ENCODE data around the gene DOCK1.
A peak's percentile ranks its signal among the peaks of the same experiment; 100 is the strongest.

The DOCK1 gene

DNA sequence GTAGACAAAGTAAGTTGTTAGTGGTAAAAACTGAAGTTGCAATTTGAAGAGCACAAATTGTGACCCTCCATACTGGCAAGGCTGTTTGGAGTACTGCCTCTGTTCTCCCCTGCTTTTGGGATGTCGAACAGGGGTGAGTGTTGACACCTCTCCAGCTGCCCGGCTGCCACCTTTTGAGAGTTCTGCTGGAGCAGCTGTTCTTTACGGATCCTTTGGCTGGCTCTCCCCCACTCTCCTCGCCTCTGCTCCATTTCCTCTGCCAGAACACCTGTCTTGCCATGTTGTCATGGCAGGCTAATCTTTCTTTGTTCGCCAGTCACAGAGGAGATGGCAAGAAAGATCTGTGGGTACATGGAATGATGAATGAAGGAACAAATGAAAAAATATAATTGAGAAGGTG lies 256.3 kb downstream of the DOCK1 start:
- Histone ChIP-seq H3K4me2 (ENCODE audit: insufficient read depth, low read length, poor library complexity, severe bottlenecking) (no peak overlapping the region), H2BK120ac (ENCODE audit: low read depth, low read length) (no peak overlapping the region), H3K23ac (ENCODE audit: low read depth, low read length, poor library complexity) (no peak overlapping the region), H3K9me3 (replicated peaks in 1 of 2; ENCODE audit: control insufficient read depth in 2 of 2, insufficient read depth in 1 of 2, low read depth in 1 of 2, low read length in 2 of 2) (no peaks in the 10 kb centered on the region), H3K27me3 (ENCODE audit: control insufficient read depth in 3 of 3, insufficient read depth in 3 of 3, low read depth in 1 of 3, low read length in 3 of 3) (no peaks in the 10 kb centered on the region), H3K79me1 (ENCODE audit: low read depth, low read length) (no peaks in the 10 kb centered on the region), H3K18ac (ENCODE audit: low read length) (no peak overlapping the region), H3K36me3 (replicated peaks in 1 of 2; ENCODE audit: control insufficient read depth in 2 of 2, insufficient read depth in 2 of 2, low read length in 2 of 2) (no peaks in the 10 kb centered on the region), H3K9ac (ENCODE audit: low read depth, low read length, poor library complexity) (no peak overlapping the region), H3K4me1 (ENCODE audit: control insufficient read depth in 2 of 2, insufficient read depth in 1 of 2, low read depth in 1 of 2, low read length in 2 of 2) (peaks cover 0 to 2% of the 10 kb centered on the region in 2 donors), H4K8ac (ENCODE audit: low read depth, low read length) (no peak overlapping the region), H3K27ac (replicated peaks; ENCODE audit: low read length) (no peak overlapping the region), H3K4me3 (ENCODE audit: low read length in 2 of 2) (no peak overlapping the region), H3K14ac (ENCODE audit: low read length) (no peak overlapping the region), H4K91ac (ENCODE audit: low read depth, low read length, poor library complexity) (no peak overlapping the region), H2BK15ac (ENCODE audit: low read length) (no peak overlapping the region), H2AFZ (ENCODE audit: low read length) (no peak overlapping the region), H3K4ac (ENCODE audit: low read length) (no peak overlapping the region), H2BK12ac (ENCODE audit: low read length) (no peak overlapping the region), H2BK5ac (ENCODE audit: low read length) (no peak overlapping the region), H2AK5ac (ENCODE audit: low read depth, low read length) (no peak overlapping the region)
- WGBS, 2 donors (ENCODE audit: extremely low coverage in 2 of 2, insufficient read length in 2 of 2, insufficient replicate concordance in 1 of 2) = no CpG with 5 or more reads among the region's 5 CpGs
- no peak for DNase-seq (ENCODE audit: low spot score)

DNA sequence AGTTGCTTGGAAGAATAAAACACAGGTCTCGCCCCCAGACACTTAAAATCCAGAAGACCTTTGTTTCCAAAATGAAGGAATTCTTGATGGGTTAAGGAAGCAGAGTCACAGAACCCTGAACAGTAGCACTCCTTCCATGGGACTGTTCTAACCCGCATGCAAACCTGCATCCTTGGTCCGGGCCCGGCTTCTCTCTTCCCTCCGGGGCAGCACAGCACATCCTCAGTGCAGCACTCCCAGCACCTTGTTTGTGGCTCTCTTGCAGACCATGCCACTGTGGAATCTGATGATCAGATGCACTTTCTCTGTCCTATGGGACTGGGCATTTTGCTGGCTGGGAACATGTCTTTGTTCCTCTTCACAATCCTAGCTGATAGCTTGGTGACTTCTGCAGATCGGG lies 257.6 kb downstream of the DOCK1 start:
- Histone ChIP-seq H3K4me2 (ENCODE audit: insufficient read depth, low read length, poor library complexity, severe bottlenecking) (no peak overlapping the region), H2BK5ac (ENCODE audit: low read length) (no peak overlapping the region), H3K36me3 (replicated peaks in 1 of 2; ENCODE audit: control insufficient read depth in 2 of 2, insufficient read depth in 2 of 2, low read length in 2 of 2) (no peaks in the 10 kb centered on the region), H3K9me3 (replicated peaks in 1 of 2; ENCODE audit: control insufficient read depth in 2 of 2, insufficient read depth in 1 of 2, low read depth in 1 of 2, low read length in 2 of 2) (no peaks in the 10 kb centered on the region), H4K8ac (ENCODE audit: low read depth, low read length) (no peak overlapping the region), H2BK12ac (ENCODE audit: low read length) (no peak overlapping the region), H3K27ac (replicated peaks; ENCODE audit: low read length) (no peak overlapping the region), H2AK5ac (ENCODE audit: low read depth, low read length) (no peak overlapping the region), H3K23ac (ENCODE audit: low read depth, low read length, poor library complexity) (no peak overlapping the region), H3K18ac (ENCODE audit: low read length) (no peak overlapping the region), H3K4ac (ENCODE audit: low read length) (no peak overlapping the region), H4K91ac (ENCODE audit: low read depth, low read length, poor library complexity) (no peak overlapping the region), H3K4me1 (ENCODE audit: control insufficient read depth in 2 of 2, insufficient read depth in 1 of 2, low read depth in 1 of 2, low read length in 2 of 2) (peaks cover 0 to 2% of the 10 kb centered on the region in 2 donors), H2BK15ac (ENCODE audit: low read length) (no peak overlapping the region), H3K4me3 (ENCODE audit: low read length in 2 of 2) (no peak overlapping the region), H2AFZ (ENCODE audit: low read length) (no peak overlapping the region), H3K27me3 (ENCODE audit: control insufficient read depth in 3 of 3, insufficient read depth in 3 of 3, low read depth in 1 of 3, low read length in 3 of 3) (no peaks in the 10 kb centered on the region), H3K14ac (ENCODE audit: low read length) (no peak overlapping the region), H3K79me1 (ENCODE audit: low read depth, low read length) (no peaks in the 10 kb centered on the region), H2BK120ac (ENCODE audit: low read depth, low read length) (no peak overlapping the region), H3K9ac (ENCODE audit: low read depth, low read length, poor library complexity) (no peak overlapping the region)
- no peak for DNase-seq (ENCODE audit: low spot score)
- no CpG with 5 or more reads among the region's 6 CpGs for WGBS, 2 donors (ENCODE audit: extremely low coverage in 2 of 2, insufficient read length in 2 of 2, insufficient replicate concordance in 1 of 2)

GRCh38 chr10:127168261-127168660 lies 263.0 kb downstream of the DOCK1 start:
- H2AK5ac ChIP-seq (ENCODE audit: low read depth, low read length) = no peak overlapping the region
- H3K36me3 ChIP-seq (replicated peaks in 1 of 2; ENCODE audit: control insufficient read depth in 2 of 2, insufficient read depth in 2 of 2, low read length in 2 of 2) = peaks cover 0 to 4% of the 10 kb centered on the region in 2 donors
- no peaks in the 10 kb centered on the region for H3K9me3 ChIP-seq (replicated peaks in 1 of 2; ENCODE audit: control insufficient read depth in 2 of 2, insufficient read depth in 1 of 2, low read depth in 1 of 2, low read length in 2 of 2)
- no peak overlapping the region for H3K4me3 ChIP-seq (ENCODE audit: low read length in 2 of 2)
- no peak overlapping the region for H2BK15ac ChIP-seq (ENCODE audit: low read length)
- DNase-seq (ENCODE audit: low spot score) = no peak
- no peak overlapping the region for H4K91ac ChIP-seq (ENCODE audit: low read depth, low read length, poor library complexity)
- H4K8ac ChIP-seq (ENCODE audit: low read depth, low read length) = no peak overlapping the region
- no peaks in the 10 kb centered on the region for H3K27me3 ChIP-seq (ENCODE audit: control insufficient read depth in 3 of 3, insufficient read depth in 3 of 3, low read depth in 1 of 3, low read length in 3 of 3)
- no peak overlapping the region for H3K18ac ChIP-seq (ENCODE audit: low read length)
- no peak overlapping the region for H3K23ac ChIP-seq (ENCODE audit: low read depth, low read length, poor library complexity)
- no peaks in the 10 kb centered on the region for H3K79me1 ChIP-seq (ENCODE audit: low read depth, low read length)
- H2BK12ac ChIP-seq (ENCODE audit: low read length) = no peak overlapping the region
- H3K27ac ChIP-seq (replicated peaks; ENCODE audit: low read length) = no peak overlapping the region
- WGBS, 2 donors (ENCODE audit: extremely low coverage in 2 of 2, insufficient read length in 2 of 2, insufficient replicate concordance in 1 of 2) = 100% methylated on average over 1 of the region's 3 CpGs; no CpG with 5 or more reads in 1 of the 2 donors
- no peaks in the 10 kb centered on the region for H3K4me1 ChIP-seq (ENCODE audit: control insufficient read depth in 2 of 2, insufficient read depth in 1 of 2, low read depth in 1 of 2, low read length in 2 of 2)
- H3K4me2 ChIP-seq (ENCODE audit: insufficient read depth, low read length, poor library complexity, severe bottlenecking) = no peak overlapping the region
- no peak overlapping the region for H2AFZ ChIP-seq (ENCODE audit: low read length)
- no peak overlapping the region for H3K14ac ChIP-seq (ENCODE audit: low read length)
- H2BK5ac ChIP-seq (ENCODE audit: low read length) = no peak overlapping the region
- no peak overlapping the region for H3K9ac ChIP-seq (ENCODE audit: low read depth, low read length, poor library complexity)
- H3K4ac ChIP-seq (ENCODE audit: low read length) = no peak overlapping the region
- no peak overlapping the region for H2BK120ac ChIP-seq (ENCODE audit: low read depth, low read length)

GRCh38 chr10:127174866-127175265 lies 269.6 kb downstream of the DOCK1 start:
- no peaks in the 10 kb centered on the region for H3K27me3 ChIP-seq (ENCODE audit: control insufficient read depth in 3 of 3, insufficient read depth in 3 of 3, low read depth in 1 of 3, low read length in 3 of 3)
- H2AK5ac ChIP-seq (ENCODE audit: low read depth, low read length) = no peak overlapping the region
- no CpG with 5 or more reads among the region's 8 CpGs for WGBS, 2 donors (ENCODE audit: extremely low coverage in 2 of 2, insufficient read length in 2 of 2, insufficient replicate concordance in 1 of 2)
- H2BK15ac ChIP-seq (ENCODE audit: low read length) = no peak overlapping the region
- no peak overlapping the region for H2BK12ac ChIP-seq (ENCODE audit: low read length)
- no peak overlapping the region for H3K14ac ChIP-seq (ENCODE audit: low read length)
- no peaks in the 10 kb centered on the region for H3K4me1 ChIP-seq (ENCODE audit: control insufficient read depth in 2 of 2, insufficient read depth in 1 of 2, low read depth in 1 of 2, low read length in 2 of 2)
- DNase-seq (ENCODE audit: low spot score) = no peak
- H3K4me3 ChIP-seq (ENCODE audit: low read length in 2 of 2) = no peak overlapping the region
- no peak overlapping the region for H2BK120ac ChIP-seq (ENCODE audit: low read depth, low read length)
- H2BK5ac ChIP-seq (ENCODE audit: low read length) = peak overlapping the region; percentile 41
- H3K9me3 ChIP-seq (replicated peaks in 1 of 2; ENCODE audit: control insufficient read depth in 2 of 2, insufficient read depth in 1 of 2, low read depth in 1 of 2, low read length in 2 of 2) = no peaks in the 10 kb centered on the region
- no peak overlapping the region for H3K4ac ChIP-seq (ENCODE audit: low read length)
- H4K91ac ChIP-seq (ENCODE audit: low read depth, low read length, poor library complexity) = no peak overlapping the region
- H3K27ac ChIP-seq (replicated peaks; ENCODE audit: low read length) = no peak overlapping the region
- H3K36me3 ChIP-seq (replicated peaks in 1 of 2; ENCODE audit: control insufficient read depth in 2 of 2, insufficient read depth in 2 of 2, low read length in 2 of 2) = peaks cover 0 to 16% of the 10 kb centered on the region in 2 donors
- H3K9ac ChIP-seq (ENCODE audit: low read depth, low read length, poor library complexity) = no peak overlapping the region
- no peak overlapping the region for H3K4me2 ChIP-seq (ENCODE audit: insufficient read depth, low read length, poor library complexity, severe bottlenecking)
- no peak overlapping the region for H2AFZ ChIP-seq (ENCODE audit: low read length)
- no peak overlapping the region for H3K18ac ChIP-seq (ENCODE audit: low read length)
- H4K8ac ChIP-seq (ENCODE audit: low read depth, low read length) = no peak overlapping the region
- H3K23ac ChIP-seq (ENCODE audit: low read depth, low read length, poor library complexity) = no peak overlapping the region
- H3K79me1 ChIP-seq (ENCODE audit: low read depth, low read length) = no peaks in the 10 kb centered on the region

All from neuronal stem cell (in vitro differentiated cells).